Hair follicle dermal papilla cell (primary cell): Measurements from ENCODE around the gene SRP19. TPM values are rescaled to one million over a fixed set of nuclear protein-coding genes. Genes with fewer than 3 reads are reported as not detected.

Experiments used
- total RNA-seq: library from RNA; depleted of rRNA; stranded (reverse); fragments of >200 nt; gene quantifications from 2 replicates; pipeline ENCODE4 v1.2.3, GENCODE V29; 2012

SRP19 gene
- 33.2 and 41.9 TPM in 2 replicates for total RNA-seq

GRCh38 chr5:112860929-112861637 lies at the start of gene SRP19:
TSS of gene SRP19 (plus strand) at chr5:112861287. CDS start at chr5:112861377, 90 bp downstream.

Other genes starting within 250 kb of the SRP19 start
- gene APC, start 123.4 kb upstream of the SRP19 start, total RNA-seq = 70.7 and 76.9 TPM in 2 replicates
- 38.5 and 43.8 TPM in 2 replicates for gene REEP5, start 60.9 kb downstream of the SRP19 start, total RNA-seq
- 20.3 and 30.0 TPM in 2 replicates for gene DCP2, start 115.5 kb downstream of the SRP19 start, total RNA-seq